Body of pancreas (tissue), 4 donors: ENCODE data around the gene TP53.

Source experiments
- CTCF ChIP-seq, 7 experiments: fragments of 450-650 bp in 4 of 7; fragments of 200-600 bp in 3 of 7; sonication (generic) in 3 of 7; IDR thresholded peaks; one replicate each; pipeline ENCODE4 v1.5.1; 2016 to 2019; ENCODE audit warnings: antibody characterized with exemption in 7 of 7
- POLR2A ChIP-seq, 3 donors: fragments of 450-650 bp; IDR thresholded peaks; one replicate each; pipeline ENCODE4 v1.6.1; 2016; ENCODE audit warnings: antibody characterized with exemption in 3 of 3, mild to moderate bottlenecking in 2 of 3

GRCh38 chr17:7712111-7712771, 25.0 kb upstream of the TP53 start:
- TF ChIP-seq CTCF (IDR thresholded peaks at IDR 0.05) (no peak), POLR2A (IDR thresholded peaks at IDR 0.05) (no peak)
